Measurements from ENCODE around the gene TOMM22.
"Not testable (repeated sequence)": the region's sequence is repeated elsewhere in the genome, so short reads cannot be mapped to it uniquely, and the experiment has no call there.

Gene TOMM22

DNA sequence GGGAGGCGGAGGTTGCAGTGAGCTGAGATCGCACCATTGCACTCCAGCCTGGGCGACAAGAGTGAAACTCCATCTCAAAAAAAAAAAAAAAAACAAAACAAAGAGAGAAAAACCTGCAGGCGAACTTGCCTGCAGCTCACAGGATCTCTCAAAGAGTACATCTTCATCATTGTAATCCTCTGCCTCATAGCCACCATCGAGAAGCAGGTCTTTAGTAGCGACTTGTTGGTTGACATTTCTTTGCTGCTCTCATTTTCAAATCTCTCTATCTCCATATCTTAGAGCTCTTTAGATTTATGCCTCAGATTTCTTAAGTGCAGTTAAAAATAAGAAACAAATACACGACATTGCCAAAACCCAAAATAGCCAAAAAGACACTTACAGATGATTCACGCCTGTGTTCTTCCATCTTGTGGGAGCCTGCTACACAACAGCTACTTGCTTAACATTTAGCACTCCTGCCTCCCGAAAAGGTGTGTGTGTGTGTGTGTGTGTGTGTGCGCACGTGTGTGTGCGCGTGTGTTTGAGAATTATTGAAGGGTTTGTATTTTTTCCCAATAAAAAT is 40.2 kb upstream of the TOMM22 start (continued):
- TF ChIP-seq PPARA (CRISPR knock-in tag; IDR thresholded peaks at IDR 0.05; ENCODE audit: borderline replicate concordance) (no peak), ZFP30 (CRISPR knock-in tag; IDR thresholded peaks at IDR 0.05) (no peak)

- ATAC-seq = not testable (repeated sequence)
Observed at GRCh38 chr22:38644245-38644644, 37.5 kb upstream of the TOMM22 start.

GRCh38 chr22:38645430-38645829 is 36.3 kb upstream of the TOMM22 start:
- ATAC-seq = no peak
- TF ChIP-seq, protein P1, sequence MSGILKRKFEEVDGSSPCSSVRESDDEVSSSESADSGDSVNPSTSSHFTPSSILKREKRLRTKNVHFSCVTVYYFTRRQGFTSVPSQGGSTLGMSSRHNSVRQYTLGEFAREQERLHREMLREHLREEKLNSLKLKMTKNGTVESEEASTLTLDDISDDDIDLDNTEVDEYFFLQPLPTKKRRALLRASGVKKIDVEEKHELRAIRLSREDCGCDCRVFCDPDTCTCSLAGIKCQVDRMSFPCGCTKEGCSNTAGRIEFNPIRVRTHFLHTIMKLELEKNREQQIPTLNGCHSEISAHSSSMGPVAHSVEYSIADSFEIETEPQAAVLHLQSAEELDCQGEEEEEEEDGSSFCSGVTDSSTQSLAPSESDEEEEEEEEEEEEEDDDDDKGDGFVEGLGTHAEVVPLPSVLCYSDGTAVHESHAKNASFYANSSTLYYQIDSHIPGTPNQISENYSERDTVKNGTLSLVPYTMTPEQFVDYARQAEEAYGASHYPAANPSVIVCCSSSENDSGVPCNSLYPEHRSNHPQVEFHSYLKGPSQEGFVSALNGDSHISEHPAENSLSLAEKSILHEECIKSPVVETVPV (CRISPR knock-in tag; IDR thresholded peaks at IDR 0.05) = no peak
- no peak for TF ChIP-seq GLIS3 (CRISPR knock-in tag; IDR thresholded peaks at IDR 0.05)
- TF ChIP-seq CSDC2 (CRISPR knock-in tag; IDR thresholded peaks at IDR 0.05) = no peak

GRCh38 chr22:38649841-38650522 is 31.8 kb upstream of the TOMM22 start:
- TF ChIP-seq, protein P2, sequence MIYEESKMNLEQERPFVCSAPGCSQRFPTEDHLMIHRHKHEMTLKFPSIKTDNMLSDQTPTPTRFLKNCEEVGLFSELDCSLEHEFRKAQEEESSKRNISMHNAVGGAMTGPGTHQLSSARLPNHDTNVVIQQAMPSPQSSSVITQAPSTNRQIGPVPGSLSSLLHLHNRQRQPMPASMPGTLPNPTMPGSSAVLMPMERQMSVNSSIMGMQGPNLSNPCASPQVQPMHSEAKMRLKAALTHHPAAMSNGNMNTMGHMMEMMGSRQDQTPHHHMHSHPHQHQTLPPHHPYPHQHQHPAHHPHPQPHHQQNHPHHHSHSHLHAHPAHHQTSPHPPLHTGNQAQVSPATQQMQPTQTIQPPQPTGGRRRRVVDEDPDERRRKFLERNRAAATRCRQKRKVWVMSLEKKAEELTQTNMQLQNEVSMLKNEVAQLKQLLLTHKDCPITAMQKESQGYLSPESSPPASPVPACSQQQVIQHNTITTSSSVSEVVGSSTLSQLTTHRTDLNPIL (CRISPR knock-in tag; IDR thresholded peaks at IDR 0.05; ENCODE audit: low read depth) = no peak
- TF ChIP-seq ZC3H10 (CRISPR knock-in tag; IDR thresholded peaks at IDR 0.05) (no peak), ZFP30 (CRISPR knock-in tag; IDR thresholded peaks at IDR 0.05) (no peak), ISL1 (CRISPR knock-in tag; IDR thresholded peaks at IDR 0.05) (no peak), ZNF565 (CRISPR knock-in tag; conservative IDR thresholded peaks at IDR 0.05; ENCODE audit: low read depth) (no peak), ZNF70 (CRISPR knock-in tag; IDR thresholded peaks at IDR 0.05) (no peak), PPARA (CRISPR knock-in tag; IDR thresholded peaks at IDR 0.05; ENCODE audit: borderline replicate concordance) (no peak), ZNF8 (CRISPR knock-in tag; IDR thresholded peaks at IDR 0.05) (no peak), OSR1 (CRISPR knock-in tag; IDR thresholded peaks at IDR 0.05) (no peak), GLIS3 (CRISPR knock-in tag; IDR thresholded peaks at IDR 0.05) (no peak), SNAI2 (CRISPR knock-in tag; IDR thresholded peaks at IDR 0.05) (no peak), BACH2 (CRISPR knock-in tag; IDR thresholded peaks at IDR 0.05; ENCODE audit: borderline replicate concordance) (no peak), CSDC2 (CRISPR knock-in tag; IDR thresholded peaks at IDR 0.05) (no peak), ESRRG (CRISPR knock-in tag; IDR thresholded peaks at IDR 0.05) (no peak), ZFP3 (CRISPR knock-in tag; IDR thresholded peaks at IDR 0.05) (no peak)
- TF ChIP-seq, protein P3, sequence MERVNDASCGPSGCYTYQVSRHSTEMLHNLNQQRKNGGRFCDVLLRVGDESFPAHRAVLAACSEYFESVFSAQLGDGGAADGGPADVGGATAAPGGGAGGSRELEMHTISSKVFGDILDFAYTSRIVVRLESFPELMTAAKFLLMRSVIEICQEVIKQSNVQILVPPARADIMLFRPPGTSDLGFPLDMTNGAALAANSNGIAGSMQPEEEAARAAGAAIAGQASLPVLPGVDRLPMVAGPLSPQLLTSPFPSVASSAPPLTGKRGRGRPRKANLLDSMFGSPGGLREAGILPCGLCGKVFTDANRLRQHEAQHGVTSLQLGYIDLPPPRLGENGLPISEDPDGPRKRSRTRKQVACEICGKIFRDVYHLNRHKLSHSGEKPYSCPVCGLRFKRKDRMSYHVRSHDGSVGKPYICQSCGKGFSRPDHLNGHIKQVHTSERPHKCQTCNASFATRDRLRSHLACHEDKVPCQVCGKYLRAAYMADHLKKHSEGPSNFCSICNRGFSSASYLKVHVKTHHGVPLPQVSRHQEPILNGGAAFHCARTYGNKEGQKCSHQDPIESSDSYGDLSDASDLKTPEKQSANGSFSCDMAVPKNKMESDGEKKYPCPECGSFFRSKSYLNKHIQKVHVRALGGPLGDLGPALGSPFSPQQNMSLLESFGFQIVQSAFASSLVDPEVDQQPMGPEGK (CRISPR knock-in tag; IDR thresholded peaks at IDR 0.05; ENCODE audit: borderline replicate concordance) = no peak
- TF ChIP-seq, protein P4, sequence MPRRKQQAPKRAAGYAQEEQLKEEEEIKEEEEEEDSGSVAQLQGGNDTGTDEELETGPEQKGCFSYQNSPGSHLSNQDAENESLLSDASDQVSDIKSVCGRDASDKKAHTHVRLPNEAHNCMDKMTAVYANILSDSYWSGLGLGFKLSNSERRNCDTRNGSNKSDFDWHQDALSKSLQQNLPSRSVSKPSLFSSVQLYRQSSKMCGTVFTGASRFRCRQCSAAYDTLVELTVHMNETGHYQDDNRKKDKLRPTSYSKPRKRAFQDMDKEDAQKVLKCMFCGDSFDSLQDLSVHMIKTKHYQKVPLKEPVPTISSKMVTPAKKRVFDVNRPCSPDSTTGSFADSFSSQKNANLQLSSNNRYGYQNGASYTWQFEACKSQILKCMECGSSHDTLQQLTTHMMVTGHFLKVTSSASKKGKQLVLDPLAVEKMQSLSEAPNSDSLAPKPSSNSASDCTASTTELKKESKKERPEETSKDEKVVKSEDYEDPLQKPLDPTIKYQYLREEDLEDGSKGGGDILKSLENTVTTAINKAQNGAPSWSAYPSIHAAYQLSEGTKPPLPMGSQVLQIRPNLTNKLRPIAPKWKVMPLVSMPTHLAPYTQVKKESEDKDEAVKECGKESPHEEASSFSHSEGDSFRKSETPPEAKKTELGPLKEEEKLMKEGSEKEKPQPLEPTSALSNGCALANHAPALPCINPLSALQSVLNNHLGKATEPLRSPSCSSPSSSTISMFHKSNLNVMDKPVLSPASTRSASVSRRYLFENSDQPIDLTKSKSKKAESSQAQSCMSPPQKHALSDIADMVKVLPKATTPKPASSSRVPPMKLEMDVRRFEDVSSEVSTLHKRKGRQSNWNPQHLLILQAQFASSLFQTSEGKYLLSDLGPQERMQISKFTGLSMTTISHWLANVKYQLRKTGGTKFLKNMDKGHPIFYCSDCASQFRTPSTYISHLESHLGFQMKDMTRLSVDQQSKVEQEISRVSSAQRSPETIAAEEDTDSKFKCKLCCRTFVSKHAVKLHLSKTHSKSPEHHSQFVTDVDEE (CRISPR knock-in tag; IDR thresholded peaks at IDR 0.05) = no peak
- ATAC-seq = no peak

DNA sequence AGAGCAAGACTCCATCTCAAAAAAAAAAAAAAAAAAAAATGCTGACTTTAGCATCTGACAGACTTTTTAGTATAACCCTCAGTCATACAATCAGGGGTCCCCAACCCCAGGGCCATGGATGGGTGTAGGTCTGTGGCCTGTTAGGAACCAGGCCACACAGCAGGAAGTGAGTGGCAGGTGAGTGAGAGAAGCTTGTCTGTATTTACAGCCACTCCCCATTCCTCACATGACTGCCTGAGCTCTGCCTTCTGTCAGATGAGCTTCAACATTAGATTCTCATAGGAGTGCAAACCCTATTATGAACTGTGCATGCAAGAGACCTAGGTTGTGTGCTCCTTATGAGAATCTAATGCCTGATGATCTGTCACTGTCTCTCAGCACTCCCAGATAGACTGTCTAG is 28.9 kb upstream of the TOMM22 start:
- no peak for ATAC-seq
- no peak for TF ChIP-seq ISL1 (CRISPR knock-in tag; IDR thresholded peaks at IDR 0.05)
- no peak for TF ChIP-seq OSR1 (CRISPR knock-in tag; IDR thresholded peaks at IDR 0.05)
- no peak for TF ChIP-seq ZNF565 (CRISPR knock-in tag; conservative IDR thresholded peaks at IDR 0.05; ENCODE audit: low read depth)
- no peak for TF ChIP-seq CSDC2 (CRISPR knock-in tag; IDR thresholded peaks at IDR 0.05)
- TF ChIP-seq TCF4 (CRISPR knock-in tag; IDR thresholded peaks at IDR 0.05; ENCODE audit: borderline replicate concordance) = no peak
- no peak for TF ChIP-seq SNAI2 (CRISPR knock-in tag; IDR thresholded peaks at IDR 0.05)
- TF ChIP-seq BACH2 (CRISPR knock-in tag; IDR thresholded peaks at IDR 0.05; ENCODE audit: borderline replicate concordance) = no peak
- no peak for TF ChIP-seq GLIS3 (CRISPR knock-in tag; IDR thresholded peaks at IDR 0.05)
- TF ChIP-seq, protein P4 (CRISPR knock-in tag; IDR thresholded peaks at IDR 0.05) = no peak
- TF ChIP-seq, protein P3 (CRISPR knock-in tag; IDR thresholded peaks at IDR 0.05; ENCODE audit: borderline replicate concordance) = no peak
- TF ChIP-seq ZFP30 (CRISPR knock-in tag; IDR thresholded peaks at IDR 0.05) = no peak

Measured in SK-N-SH treated with all-trans-retinoic acid at 6 μM for 48 hours (cell line).